Stimulated activated CD4-positive, alpha-beta T cell treated with anti-CD3 and anti-CD28 coated beads, Interleukin-15, amount 100 ng/mL, for 24 hours (primary cell): ENCODE data around the gene SELENOK.
A peak's percentile ranks its signal among the peaks of the same experiment; 100 is the strongest.

Experiments used
- DNase-seq: peaks from one replicate; pipeline ENCODE4 v3.0.0-alpha.2; 2020

The SELENOK gene

GRCh38 chr3:53881691-53882593 lies 9.7 kb downstream of the SELENOK start, which contains the start of gene ACTR8:
TSS of gene ACTR8 (minus strand) at chr3:53882152. CDS start at chr3:53882101, 51 bp downstream.
- peak; percentile 88 for DNase-seq

GRCh38 chr3:53880396-53881345 lies 11.0 kb downstream of the SELENOK start:
- DNase-seq: no peak

- no peak for DNase-seq
Measured at GRCh38 chr3:53865732-53866499, 25.7 kb downstream of the SELENOK start.

- DNase-seq: no peak
Measured at GRCh38 chr3:53863145-53863544, 28.5 kb downstream of the SELENOK start.

GRCh38 chr3:53862241-53862640 lies 29.4 kb downstream of the SELENOK start:
- DNase-seq: no peak

DNA sequence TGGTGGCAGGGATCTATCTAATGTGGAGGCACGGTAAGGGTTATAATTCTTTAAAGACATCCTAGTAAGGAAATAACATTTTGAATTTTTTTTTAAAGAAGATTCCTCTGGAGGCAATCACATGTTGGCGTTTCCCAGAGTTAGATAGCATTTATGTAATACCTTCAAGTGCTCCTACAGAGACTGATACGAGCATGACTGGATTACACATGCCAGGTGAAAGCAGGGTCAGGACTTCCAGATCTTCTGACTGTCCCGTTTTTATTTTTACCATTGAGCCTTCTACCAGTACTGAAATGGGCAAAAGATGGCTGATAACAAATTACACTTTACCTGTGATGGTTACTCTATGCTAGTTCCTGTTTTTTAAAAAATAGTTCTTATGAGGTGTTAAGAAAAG lies 31.5 kb downstream of the SELENOK start:
- DNase-seq: no peak

DNA sequence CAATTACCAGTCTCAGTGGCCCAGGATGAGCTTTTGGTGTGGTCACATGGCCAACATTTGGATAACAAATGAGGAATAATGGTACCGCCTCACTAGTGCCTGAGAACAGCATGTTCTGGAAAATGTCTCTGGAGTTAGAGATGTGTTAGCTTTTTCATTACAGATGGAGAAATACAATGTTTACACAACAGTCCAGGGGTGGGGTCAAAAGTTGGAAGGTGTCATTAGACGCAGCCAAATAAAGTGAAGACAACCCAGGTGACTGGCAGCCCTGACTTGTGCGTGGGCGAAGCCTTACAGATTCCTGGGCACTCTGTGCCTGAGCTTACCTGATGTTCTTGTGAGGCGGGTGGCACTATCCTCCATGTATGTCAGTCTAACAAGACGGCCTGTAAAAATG lies 32.5 kb downstream of the SELENOK start:
- no peak for DNase-seq

- DNase-seq: no peak
Measured at GRCh38 chr3:53858096-53858741, 33.4 kb downstream of the SELENOK start.

- no peak for DNase-seq
Measured at GRCh38 chr3:53856964-53857363, 34.7 kb downstream of the SELENOK start.

- no peak for DNase-seq
Measured at GRCh38 chr3:53850895-53851294, 40.8 kb downstream of the SELENOK start.

DNA sequence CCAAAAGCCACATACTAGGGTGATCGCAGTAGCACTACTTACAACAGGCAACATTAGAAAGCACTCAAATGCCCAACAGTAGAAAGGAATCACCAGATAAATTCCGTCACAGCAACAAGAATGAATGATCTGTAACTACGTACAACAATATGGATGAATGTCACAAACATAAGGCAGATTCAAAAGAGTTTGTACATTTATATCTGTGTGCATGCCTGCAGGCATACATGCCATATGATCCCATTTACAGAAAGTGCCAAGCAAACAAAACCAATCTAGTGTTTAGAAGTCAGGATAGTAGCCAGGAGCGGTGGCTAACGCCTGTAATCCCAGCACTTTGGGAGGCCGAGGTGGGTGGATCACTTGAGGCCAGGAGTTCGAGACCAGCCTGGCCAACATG lies 41.7 kb downstream of the SELENOK start:
- no peak for DNase-seq

DNA sequence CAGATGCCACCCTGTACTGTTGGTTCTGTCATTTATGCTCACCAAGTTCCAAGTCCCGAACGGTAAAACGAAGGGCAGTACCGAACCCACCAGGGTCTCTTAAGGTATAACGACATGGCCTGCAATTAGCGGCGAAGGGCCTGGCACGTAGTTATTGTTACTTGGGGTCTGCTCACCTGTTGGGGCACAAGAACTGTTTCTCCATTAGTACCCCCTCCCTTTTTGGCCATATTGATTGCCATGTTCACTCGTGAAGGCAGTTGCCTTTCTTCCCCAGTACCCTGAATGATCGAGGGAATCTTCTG lies 44.9 kb downstream of the SELENOK start:
- DNase-seq: no peak

DNA sequence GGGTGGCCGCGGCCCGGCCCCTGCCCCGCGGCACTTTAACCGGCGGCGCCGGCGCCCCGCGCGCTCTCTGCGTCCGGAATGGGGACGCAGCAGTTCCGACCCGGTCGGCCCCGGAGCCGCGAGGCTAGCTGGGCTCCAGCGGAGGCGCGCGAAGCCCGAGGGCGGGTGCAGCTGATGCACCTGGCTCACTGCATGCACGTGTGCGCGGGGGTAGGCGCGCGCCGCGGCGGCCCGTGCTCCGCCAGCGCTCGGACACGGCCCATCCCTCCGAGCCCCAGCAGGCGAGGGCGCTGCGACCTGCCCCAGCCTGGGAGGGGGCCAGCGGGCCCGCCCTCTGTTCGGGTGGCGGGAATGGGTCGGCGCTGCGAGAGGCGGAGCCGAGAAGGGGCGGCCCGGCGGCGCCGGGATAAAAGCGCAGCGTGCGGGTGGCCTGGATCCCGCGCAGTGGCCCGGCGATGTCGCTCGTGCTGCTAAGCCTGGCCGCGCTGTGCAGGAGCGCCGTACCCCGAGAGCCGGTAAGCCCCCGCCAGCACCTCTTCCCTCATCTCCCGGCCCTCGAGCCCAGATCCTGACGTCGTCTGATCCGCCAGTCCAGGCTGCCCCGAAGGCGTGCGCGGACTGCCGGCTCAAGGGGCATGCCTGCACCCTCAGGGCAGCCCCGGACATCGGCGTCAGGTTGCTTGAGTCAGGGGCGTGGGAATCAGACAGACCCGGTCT lies 45.4 kb downstream of the SELENOK start, which contains the start of the genes CHDH and IL17RB:
TSS of gene CHDH (minus strand) at position 286 of the 717 bp plus-strand sequence. CDS start 22,411 bp downstream, outside the sequence.
TSS of gene IL17RB (plus strand) at position 435 of the 717 bp plus-strand sequence. CDS start at position 456, 21 bp downstream.
- peak; percentile 54 for DNase-seq

DNA sequence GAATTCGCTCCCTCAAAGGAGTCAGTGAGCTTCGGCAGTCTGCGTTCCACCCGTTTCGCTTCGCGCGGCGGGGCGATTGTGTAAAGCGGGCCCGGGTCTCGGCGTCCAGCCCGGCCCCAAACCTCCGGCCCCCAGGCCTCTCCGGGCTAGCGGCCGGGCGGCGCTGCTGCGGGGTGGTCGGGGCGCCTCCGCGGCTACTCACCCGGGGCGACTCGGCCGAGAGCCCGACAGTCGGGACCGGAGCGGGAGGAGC lies 45.9 kb downstream of the SELENOK start:
- DNase-seq: no peak

GRCh38 chr3:53845103-53845880 lies 46.4 kb downstream of the SELENOK start:
- peak; percentile 20 for DNase-seq

- DNase-seq: no peak
Measured at GRCh38 chr3:53844262-53845102, 47.2 kb downstream of the SELENOK start.

GRCh38 chr3:53843195-53844177 lies 48.2 kb downstream of the SELENOK start:
- no peak for DNase-seq

GRCh38 chr3:53842436-53843194 lies 49.0 kb downstream of the SELENOK start:
- DNase-seq: no peak
